ENCODE results near the gene GOLGA1.

GOLGA1 gene

GRCh38 chr9:124880501-124880900 lies 60.4 kb downstream of the GOLGA1 start:
- no peak for DNase-seq

- no peak for DNase-seq
Observed at GRCh38 chr9:124879226-124879625, 61.7 kb downstream of the GOLGA1 start.

GRCh38 chr9:124878518-124878917 lies 62.4 kb downstream of the GOLGA1 start:
- no peak for DNase-seq

GRCh38 chr9:124878021-124878420 lies 62.9 kb downstream of the GOLGA1 start:
- no peak for DNase-seq

- DNase-seq = no peak
Observed at GRCh38 chr9:124877021-124877782, 63.7 kb downstream of the GOLGA1 start.

GRCh38 chr9:124875501-124875900 lies 65.4 kb downstream of the GOLGA1 start:
- DNase-seq = no peak

- DNase-seq = peak; percentile 42
Observed at GRCh38 chr9:124873664-124874063, 67.2 kb downstream of the GOLGA1 start.

GRCh38 chr9:124871156-124871561 lies 69.7 kb downstream of the GOLGA1 start:
- DNase-seq = no peak

- no peak for DNase-seq
Observed at GRCh38 chr9:124870723-124871122, 70.2 kb downstream of the GOLGA1 start.

- peak; percentile 87 for DNase-seq
Observed at GRCh38 chr9:124869986-124870560, 70.8 kb downstream of the GOLGA1 start.

- DNase-seq = peak; percentile 50
Observed at GRCh38 chr9:124869466-124869985, 71.4 kb downstream of the GOLGA1 start.

GRCh38 chr9:124868511-124869465 lies 72.1 kb downstream of the GOLGA1 start:
- DNase-seq = peak; percentile 93

GRCh38 chr9:124863371-124863871 lies 77.5 kb downstream of the GOLGA1 start:
- no peak for DNase-seq

GRCh38 chr9:124861342-124862229 lies 79.3 kb downstream of the GOLGA1 start, which contains the start of the genes ARPC5L and RPL35:
Gene ARPC5L, plus strand, starts transcription at chr9:124862130. Its CDS starts 7,161 bp downstream, at chr9:124869291.
Gene RPL35, minus strand, starts transcription at chr9:124861957. Its CDS starts 45 bp downstream, at chr9:124861912.
- DNase-seq = peak; percentile 95

- DNase-seq = no peak
Observed at GRCh38 chr9:124860582-124861341, 80.1 kb downstream of the GOLGA1 start.

- no peak for DNase-seq
Observed at GRCh38 chr9:124859803-124860581, 80.9 kb downstream of the GOLGA1 start.

GRCh38 chr9:124858330-124859046 lies 82.4 kb downstream of the GOLGA1 start:
- no peak for DNase-seq

GRCh38 chr9:124857533-124858162 lies 83.2 kb downstream of the GOLGA1 start:
- no peak for DNase-seq
